K562 (cell line): ENCODE measurements around the gene KCNQ2. TPM values are rescaled to one million over a fixed set of nuclear protein-coding genes. Genes with fewer than 3 reads are reported as not detected.

Experiments
- ATAC-seq: fragments of 200-7000 bp; cut with Tn5 transposase; 3 replicates; pipeline ENCODE4 v1.9.1; 2020; ENCODE audit warnings: moderate library complexity
- BruUV-seq: library from RNA; stranded (reverse); fragments of 400-500 nt; replicated peaks from 2 replicates; lab custom pipeline; 2021; lab: Mats Ljungman, UMichigan
- CTCF ChIA-PET: fragments of 300-600 bp; formaldehyde crosslinking; extraction: SDS; loops from one replicate; lab custom pipeline; 2021; ENCODE audit warnings: low intra/inter-chr PET ratio; lab: Yijun Ruan, JAX
- POLR2A ChIA-PET: fragments of 300-600, 350-650 bp; sonication (Branson Sonifier 250); formaldehyde crosslinking; extraction: SDS; loops from one replicate; lab custom pipeline; 2021; ENCODE audit warnings: antibody characterized with exemption, inconsistent platforms; lab: Yijun Ruan, JAX
- DNase-seq, 4 experiments: peaks; one replicate each; pipeline versions ENCODE4 v3.0.0 to v3.0.0-alpha.2; 2011 to 2018; ENCODE audit warnings: low spot score in 3 of 4, mixed read lengths in 3 of 4; ENCODE audit errors: extremely low read depth in 1 of 4
- FAIRE-seq: peaks from 2 replicates; lab custom pipeline; 2011; peaks lifted over from hg19 to GRCh38; lab: Jason Lieb, UNC
- H2AFZ ChIP-seq: 2 replicates; pipeline ENCODE4 v1.6.0; 2011; ENCODE audit warnings: low read depth, low read length, control low read depth, inconsistent platforms
- H3K27ac ChIP-seq: fragments of 200-600 bp; 3 replicates; pipeline ENCODE4 v1.8.0; 2011; ENCODE audit warnings: low read depth, mild to moderate bottlenecking, control low read depth, inconsistent platforms, low read length, moderate library complexity, mixed read lengths; ENCODE audit errors: extremely low read depth
- H3K27me3 ChIP-seq, 2 experiments: fragments of 300-600 bp in 1 of 2; 2 replicates in 1 of 2; 3 replicates in 1 of 2; pipeline versions ENCODE4 v1.6.0 to v1.8.0; 2011; ENCODE audit warnings: inconsistent platforms in 2 of 2, low read length in 2 of 2, mild to moderate bottlenecking in 1 of 2, mixed read lengths in 1 of 2, moderate library complexity in 1 of 2; ENCODE audit not compliant: control insufficient read depth in 2 of 2, insufficient read depth in 2 of 2
- H3K36me3 ChIP-seq: fragments of 300-600 bp; 3 replicates; pipeline ENCODE4 v1.8.0; 2011; ENCODE audit warnings: mild to moderate bottlenecking, low read length, inconsistent platforms; ENCODE audit not compliant: control insufficient read depth, insufficient read depth
- H3K4me1 ChIP-seq, 2 experiments: fragments of 200-600 bp in 1 of 2; replicated peaks in 1 of 2; 2 replicates in 1 of 2; 3 replicates in 1 of 2; pipeline versions ENCODE4 v1.5.1 to v1.8.0; 2011; ENCODE audit warnings: inconsistent platforms in 2 of 2, low read length in 2 of 2, mild to moderate bottlenecking in 1 of 2, mixed read lengths in 1 of 2, moderate library complexity in 1 of 2; ENCODE audit not compliant: control insufficient read depth in 2 of 2, insufficient read depth in 2 of 2
- H3K4me2 ChIP-seq: 2 replicates; pipeline ENCODE4 v1.6.1; 2011; ENCODE audit warnings: low read length, control low read depth, inconsistent platforms, mixed read lengths; ENCODE audit not compliant: insufficient read depth
- H3K4me3 ChIP-seq: fragments of 200-600 bp; sonication (generic), shearing (Covaris generic); 2 replicates; pipeline ENCODE4 v1.5.1; 2016; ENCODE audit warnings: control low read depth, inconsistent platforms
- H3K79me2 ChIP-seq: fragments of 200-600 bp; 3 replicates; pipeline ENCODE4 v1.8.0; 2011; ENCODE audit warnings: low read length, inconsistent platforms; ENCODE audit not compliant: control insufficient read depth, insufficient read depth
- H3K9ac ChIP-seq, 2 experiments: 2 replicates each; pipeline versions ENCODE4 v1.6.0 to v1.6.1; 2011; ENCODE audit warnings: low read depth in 2 of 2, low read length in 2 of 2, control low read depth in 1 of 2, inconsistent platforms in 1 of 2, mild to moderate bottlenecking in 1 of 2, mixed read lengths in 1 of 2; ENCODE audit not compliant: insufficient read depth in 1 of 2
- H3K9me1 ChIP-seq: one replicate; pipeline ENCODE4 v1.6.0; 2011; ENCODE audit warnings: inconsistent platforms, mild to moderate bottlenecking, low read length, moderate library complexity; ENCODE audit not compliant: control insufficient read depth, insufficient read depth
- H3K9me3 ChIP-seq: replicated peaks from 2 replicates; pipeline ENCODE4 v1.5.1; 2011; ENCODE audit warnings: low read depth, low read length, inconsistent platforms; ENCODE audit not compliant: control insufficient read depth, insufficient read depth
- H4K20me1 ChIP-seq: replicated peaks from 2 replicates; pipeline ENCODE4 v1.6.1; 2011; ENCODE audit warnings: low read length, inconsistent platforms, mixed read lengths; ENCODE audit not compliant: control insufficient read depth, insufficient read depth
- CEBPG ChIP-seq, 3 experiments: fragments of 200-800 bp in 1 of 3; sonication (Bioruptor generic) in 1 of 3; sonication (generic) in 1 of 3; formaldehyde crosslinking in 1 of 3; IDR thresholded peaks in 2 of 3; conservative IDR thresholded peaks in 1 of 3; 2 replicates each; pipeline versions ENCODE4 v1.6.1 to v1.8.0; 2016 to 2022; ENCODE audit warnings: missing compliant biosample characterization in 2 of 3, missing genetic modification characterization in 2 of 3, mild to moderate bottlenecking in 1 of 3, missing genetic modification reagents in 1 of 3
- CREB3 ChIP-seq: fragments of 450-650 bp; conservative IDR thresholded peaks from 2 replicates; pipeline ENCODE4 v1.6.1; 2016; ENCODE audit warnings: missing genetic modification characterization, low read depth, mild to moderate bottlenecking, missing compliant biosample characterization, moderate library complexity
- CREBBP ChIP-seq: IDR thresholded peaks from one replicate; pipeline ENCODE4 v1.6.1; 2012; ENCODE audit warnings: low read depth, mild to moderate bottlenecking, control low read depth, inconsistent platforms, low read length
- CXXC5 ChIP-seq: fragments of 250-450 bp; sonication (Bioruptor Pico); IDR thresholded peaks from 2 replicates; pipeline ENCODE4 v1.8.0; 2022; ENCODE audit warnings: inconsistent platforms, mild to moderate bottlenecking, moderate library complexity
- E2F6 ChIP-seq, 2 experiments: IDR thresholded peaks; 2 replicates each; pipeline ENCODE4 v1.6.1; 2011; ENCODE audit warnings: borderline replicate concordance in 1 of 2, control low read depth in 1 of 2, low read depth in 1 of 2, low read length in 1 of 2, mild to moderate bottlenecking in 1 of 2, mixed read lengths in 1 of 2, moderate library complexity in 1 of 2; ENCODE audit not compliant: insufficient read depth in 1 of 2, insufficient read length in 1 of 2, poor library complexity in 1 of 2, severe bottlenecking in 1 of 2; ENCODE audit errors: extremely low read depth in 1 of 2
- ELF2 ChIP-seq: fragments of 250-450 bp; sonication (Bioruptor Pico); IDR thresholded peaks from 2 replicates; pipeline ENCODE4 v1.5.0; 2021; ENCODE audit warnings: mild to moderate bottlenecking
- FOSL1 ChIP-seq: fragments of 200-800 bp; sonication (Bioruptor generic); conservative IDR thresholded peaks from 2 replicates; pipeline ENCODE4 v1.6.1; 2016; ENCODE audit warnings: missing genetic modification characterization, missing compliant biosample characterization
- GTF2E2 ChIP-seq: fragments of 200-800 bp; sonication (Bioruptor generic); IDR thresholded peaks from 2 replicates; pipeline ENCODE4 v1.6.1; 2016; ENCODE audit warnings: missing genetic modification characterization, missing compliant biosample characterization
- MTA3 ChIP-seq: fragments of 450-650 bp; formaldehyde crosslinking; IDR thresholded peaks from 2 replicates; pipeline ENCODE4 v1.6.1; 2017; ENCODE audit warnings: mild to moderate bottlenecking, borderline replicate concordance
- NKRF ChIP-seq: fragments of 450-650 bp; IDR thresholded peaks from 2 replicates; pipeline ENCODE4 v1.6.1; 2016; ENCODE audit warnings: borderline replicate concordance
- RNF2 ChIP-seq: sonication (generic); IDR thresholded peaks from 2 replicates; pipeline ENCODE4 v1.6.1; 2016
- SETDB1 ChIP-seq: IDR thresholded peaks from one replicate; pipeline ENCODE4 v1.6.1; 2012; ENCODE audit warnings: low read length, control low read depth, inconsistent platforms
- ZFP91 ChIP-seq: sonication (generic); formaldehyde crosslinking; IDR thresholded peaks from 2 replicates; pipeline ENCODE4 v1.8.0; 2022; ENCODE audit warnings: mild to moderate bottlenecking, missing genetic modification reagents
- ZNF124 ChIP-seq: sonication (generic); formaldehyde crosslinking; IDR thresholded peaks from 2 replicates; pipeline ENCODE4 v1.8.1; 2022; ENCODE audit warnings: missing genetic modification reagents
- WGBS: fragments of 100-300 bp; shearing (Covaris generic); methylation state at CpG from one replicate; pipeline ENCODE4 v1.1.6; 2016; ENCODE audit warnings: low coverage, mixed read lengths; ENCODE audit not compliant: insufficient coverage; ENCODE audit errors: missing lambda C conversion rate; 5-methylcytosine and 5-hydroxymethylcytosine counted together
- in situ Hi-C: fragments of 300-500 bp; cut with MboI; formaldehyde crosslinking; loops from 4 replicates; pipeline ENCODE4 v1.15.0; 2018; ENCODE audit warnings: inconsistent platforms, mixed read lengths
- intact Hi-C: fragments of 100-400 bp; cut with micrococcal nuclease; formaldehyde crosslinking; loops from 2 replicates; pipeline ENCODE4 v1.14.2; 2022
- polyA plus RNA-seq, 8 experiments: library from polyadenylated mRNA; depleted of rRNA in 4 of 8; stranded (reverse) in 5 of 8; unstranded in 3 of 8; fragments of >200 nt; fragmentation: Nextera tagmentation in 2 of 8; fragmentation: Illumina TruSeq in 1 of 8; extraction: Ambion mirVana in 2 of 8; extraction: Trizol in 1 of 8; gene quantifications; 2 replicates each; pipeline versions ENCODE4 v1.2.1 to v1.2.3, GENCODE V29; 2011 to 2014; ENCODE audit warnings: inconsistent platforms in 1 of 8, missing spikeins in 1 of 8
- total RNA-seq, 7 experiments: library from RNA; depleted of rRNA in 6 of 7; stranded (reverse); fragments of >200 nt in 6 of 7; fragmentation: Illumina TruSeq in 2 of 7; extraction: Trizol in 2 of 7; gene quantifications; 2 replicates each; pipeline versions ENCODE4 v1.2.1 to v1.2.3, GENCODE V29; 2011 to 2021; ENCODE audit warnings: low replicate concordance in 1 of 7

Gene KCNQ2
- total and polyA plus RNA-seq, 9 of the 15 experiments (the other 6 are each of a cell fraction or from before 2014, with no cell fraction given): 0.13 to 0.16 TPM; not detected in 7

GRCh38 chr20:63497946-63498935, 25.8 kb upstream of the KCNQ2 start:
- intact Hi-C loops: no loop called here
- POLR2A ChIA-PET: no interaction called here
- peak; percentile 19 for ATAC-seq
- peak overlapping the region; percentile 27; the same call in 1 of the 2 replicates for H3K4me2 ChIP-seq
- H3K4me3 ChIP-seq: peak overlapping the region; percentile 46
- DNase-seq: peak in 3 of 4 experiments; percentile 40 to 71 (median 65)
- H4K20me1 ChIP-seq: peaks cover 12% of the 10 kb centered on the region; the same call in 1 of the 2 replicates
- no peaks in the 10 kb centered on the region for H3K9me1 ChIP-seq
- H3K36me3 ChIP-seq: no peaks in the 10 kb centered on the region
- H2AFZ ChIP-seq: no peak overlapping the region
- WGBS: 5% methylated on average over 18 of the region's 60 CpGs
- peaks cover 0 to 89% of the 10 kb centered on the region in 2 experiments; a peak in 3 of 5 replicates for H3K4me1 ChIP-seq
- no peaks in the 10 kb centered on the region for H3K79me2 ChIP-seq
- CTCF ChIA-PET: no interaction called here
- peak overlapping the region in 1 of 2 experiments; percentile 64; a peak in 2 of 4 replicates for H3K9ac ChIP-seq
- no peaks in the 10 kb centered on the region for H3K9me3 ChIP-seq
- FAIRE-seq: no peak
- H3K27ac ChIP-seq: no peak overlapping the region
- no peaks in the 10 kb centered on the region for H3K27me3 ChIP-seq
- in situ Hi-C loops: no loop called here
- BruUV-seq: TSS peak; percentile 45
- no peak for TF ChIP-seq CREBBP
- TF ChIP-seq SETDB1: no peak
- TF ChIP-seq E2F6 (IDR thresholded peaks at IDR 0.05; ENCODE audit: borderline replicate concordance in 1 of 2, extremely low read depth in 1 of 2, insufficient read depth in 1 of 2, insufficient read length in 1 of 2, low read depth in 1 of 2, low read length in 1 of 2, poor library complexity in 1 of 2, severe bottlenecking in 1 of 2): peak in 1 of 2 experiments; percentile 15
- TF ChIP-seq MTA3: no peak
- TF ChIP-seq CXXC5 (CRISPR knock-in tag): peak; percentile 43
- TF ChIP-seq ZFP91 (CRISPR knock-in tag): no peak
- TF ChIP-seq ZNF124 (CRISPR knock-in tag): no peak
- no peak for TF ChIP-seq RNF2
- no peak for TF ChIP-seq GTF2E2 (tag)
- no peak for TF ChIP-seq ELF2
- no peak for TF ChIP-seq NKRF
- no peak for TF ChIP-seq CREB3 (tag)
- no peak for TF ChIP-seq CEBPG (CRISPR knock-in tag; IDR thresholded peaks at IDR 0.05)
- TF ChIP-seq CEBPG (tag; conservative IDR thresholded peaks at IDR 0.05 in 1 of 2, IDR thresholded peaks at IDR 0.05 in 1 of 2): no peak
- TF ChIP-seq FOSL1: peak; percentile 81
